ENCODE data around the gene ETV6. TPM values are rescaled to one million over a fixed set of nuclear protein-coding genes. Genes with fewer than 3 reads are reported as not detected.

The ETV6 gene
- total RNA-seq, 1 experiment from 2014 or later: 14.1 TPM

- POLR2A ChIA-PET: no interaction called here
- Histone ChIP-seq H3K36me3 (ENCODE audit: control insufficient read depth in 1 of 2, insufficient read depth in 2 of 2, low read length in 2 of 2) (no peaks in the 10 kb centered on the region), H3K4me2 (ENCODE audit: low read length) (no peak overlapping the region), H3K27ac (ENCODE audit: low read depth, low read length) (no peak overlapping the region), H3K4me1 (ENCODE audit: control insufficient read depth in 1 of 2, insufficient read depth in 2 of 2, low read length in 2 of 2) (no peaks in the 10 kb centered on the region), H3K27me3 (ENCODE audit: insufficient read depth, low read length) (no peaks in the 10 kb centered on the region), H3K9me3 (ENCODE audit: control insufficient read depth in 1 of 2, insufficient read depth in 1 of 2, low read depth in 1 of 2, low read length in 2 of 2) (no peaks in the 10 kb centered on the region), H4K20me1 (ENCODE audit: insufficient read depth) (no peaks in the 10 kb centered on the region), H3K9me2 (ENCODE audit: insufficient read depth) (no peaks in the 10 kb centered on the region), H3K4me3 (replicated peaks in 1 of 2; ENCODE audit: low read depth in 1 of 2, low read length in 2 of 2) (no peak overlapping the region), H2AFZ (ENCODE audit: low read depth, low read length, poor library complexity, severe bottlenecking) (no peak overlapping the region), H3K9ac (ENCODE audit: low read length) (no peak overlapping the region), H3K79me2 (ENCODE audit: insufficient read depth, low read length) (no peaks in the 10 kb centered on the region)
- no TSS peak for BruUV-seq (replicated peaks)
- TF ChIP-seq CBX3 (IDR thresholded peaks at IDR 0.05; ENCODE audit: low read depth): no peak
- no peak for TF ChIP-seq CTCF (IDR thresholded peaks at IDR 0.05 in 2 of 3, conservative IDR thresholded peaks at IDR 0.05 in 1 of 3; ENCODE audit: borderline replicate concordance in 1 of 3, insufficient read depth in 1 of 3, low read depth in 2 of 3, low read length in 2 of 3)
- TF ChIP-seq CEBPB (IDR thresholded peaks at IDR 0.05; ENCODE audit: low read depth): no peak
- TF ChIP-seq SRF (IDR thresholded peaks at IDR 0.05; ENCODE audit: low read depth): no peak
- no peak for TF ChIP-seq MAX (IDR thresholded peaks at IDR 0.05)
- TF ChIP-seq TCF7L2 (IDR thresholded peaks at IDR 0.05; ENCODE audit: borderline replicate concordance, extremely low read depth, insufficient read depth, insufficient read length): no peak
- ATAC-seq (no peak), DNase-seq (ENCODE audit: low read depth, low spot score) (no peak)
- CTCF ChIA-PET: no interaction called here
- RAD21 ChIA-PET (ENCODE audit: low non-redundant PET in 1 of 2, low total read pairs in 2 of 2, uncharacterized antibody in 2 of 2, unreplicated experiment in 2 of 2): no interaction called here
- intact Hi-C loops (cut with micrococcal nuclease): no loop called here
Measured at GRCh38 chr12:11820476-11820875, 171.0 kb downstream of the ETV6 start.

- ChIA-PET CTCF (no interaction called here), POLR2A (no interaction called here), RAD21 (ENCODE audit: low non-redundant PET in 1 of 2, low total read pairs in 2 of 2, uncharacterized antibody in 2 of 2, unreplicated experiment in 2 of 2) (no interaction called here)
- ATAC-seq: no peak
- intact Hi-C loops (cut with micrococcal nuclease): no loop called here
- H3K79me2 ChIP-seq (ENCODE audit: insufficient read depth, low read length): no peaks in the 10 kb centered on the region
- no peak overlapping the region for H3K27ac ChIP-seq (ENCODE audit: low read depth, low read length)
- no peak for DNase-seq (ENCODE audit: low read depth, low spot score)
- H3K27me3 ChIP-seq (ENCODE audit: insufficient read depth, low read length): no peaks in the 10 kb centered on the region
- H3K9ac ChIP-seq (ENCODE audit: low read length): no peak overlapping the region
- H2AFZ ChIP-seq (ENCODE audit: low read depth, low read length, poor library complexity, severe bottlenecking): no peak overlapping the region
- no TSS peak for BruUV-seq (replicated peaks)
- no peaks in the 10 kb centered on the region for H3K36me3 ChIP-seq (ENCODE audit: control insufficient read depth in 1 of 2, insufficient read depth in 2 of 2, low read length in 2 of 2)
- H3K4me2 ChIP-seq (ENCODE audit: low read length): no peak overlapping the region
- no peaks in the 10 kb centered on the region for H3K9me3 ChIP-seq (ENCODE audit: control insufficient read depth in 1 of 2, insufficient read depth in 1 of 2, low read depth in 1 of 2, low read length in 2 of 2)
- no peaks in the 10 kb centered on the region for H3K4me1 ChIP-seq (ENCODE audit: control insufficient read depth in 1 of 2, insufficient read depth in 2 of 2, low read length in 2 of 2)
- no peaks in the 10 kb centered on the region for H4K20me1 ChIP-seq (ENCODE audit: insufficient read depth)
- TF ChIP-seq EGR1 (IDR thresholded peaks at IDR 0.05; ENCODE audit: low read depth): no peak
- no peak for TF ChIP-seq REST (IDR thresholded peaks at IDR 0.05; ENCODE audit: low read depth)
- TF ChIP-seq POLR2AphosphoS5 (IDR thresholded peaks at IDR 0.05; ENCODE audit: low read depth, low read length): no peak
- TF ChIP-seq RAD21 (IDR thresholded peaks at IDR 0.05; ENCODE audit: low read depth): no peak
- TF ChIP-seq ATF3 (IDR thresholded peaks at IDR 0.05): no peak
- no peak for TF ChIP-seq EZH2 (IDR thresholded peaks at IDR 0.05)
- no peaks in the 10 kb centered on the region for H3K9me2 ChIP-seq (ENCODE audit: insufficient read depth)
- no peak overlapping the region for H3K4me3 ChIP-seq (replicated peaks in 1 of 2; ENCODE audit: low read depth in 1 of 2, low read length in 2 of 2)
Measured at GRCh38 chr12:11821386-11822080, 172.1 kb downstream of the ETV6 start.
